GM19455 (cell line): ENCODE data around the gene FOSB.

ENCODE experiments used
- ATAC-seq: cut with Tn5 transposase; IDR thresholded peaks from one replicate; pipeline ENCODE4 v1.9.1; 2021; ENCODE audit not compliant: unreplicated experiment

FOSB gene

GRCh38 chr19:45442408-45442777, 25.4 kb upstream of the FOSB start:
- no peak for ATAC-seq

- no peak for ATAC-seq
Measured at GRCh38 chr19:45442778-45443461, 24.9 kb upstream of the FOSB start.

GRCh38 chr19:45443462-45444317, 24.1 kb upstream of the FOSB start:
- ATAC-seq = no peak

GRCh38 chr19:45444318-45445041, 23.3 kb upstream of the FOSB start:
- no peak for ATAC-seq

GRCh38 chr19:45445139-45445538, 22.7 kb upstream of the FOSB start:
- no peak for ATAC-seq

GRCh38 chr19:45446295-45446694, 21.5 kb upstream of the FOSB start:
- ATAC-seq = no peak

GRCh38 chr19:45446944-45447343, 20.9 kb upstream of the FOSB start:
- ATAC-seq = no peak

GRCh38 chr19:45448425-45448756, 19.4 kb upstream of the FOSB start:
- no peak for ATAC-seq

- no peak for ATAC-seq
Measured at GRCh38 chr19:45448887-45449299, 18.9 kb upstream of the FOSB start.

GRCh38 chr19:45450012-45450333, 17.8 kb upstream of the FOSB start:
- no peak for ATAC-seq

- no peak for ATAC-seq
Measured at GRCh38 chr19:45451131-45451849, 16.5 kb upstream of the FOSB start.

- no peak for ATAC-seq
Measured at GRCh38 chr19:45451850-45452387, 15.9 kb upstream of the FOSB start.

GRCh38 chr19:45455707-45456499, 11.9 kb upstream of the FOSB start:
- ATAC-seq = no peak

GRCh38 chr19:45456500-45456815, 11.3 kb upstream of the FOSB start:
- no peak for ATAC-seq

GRCh38 chr19:45457776-45458175, 10.0 kb upstream of the FOSB start:
- no peak for ATAC-seq

GRCh38 chr19:45460807-45461347, 6.9 kb upstream of the FOSB start:
- ATAC-seq = no peak

GRCh38 chr19:45462174-45462573, 5.6 kb upstream of the FOSB start:
- no peak for ATAC-seq

GRCh38 chr19:45463241-45463640, 4.6 kb upstream of the FOSB start:
- no peak for ATAC-seq

GRCh38 chr19:45464274-45464673, 3.5 kb upstream of the FOSB start:
- ATAC-seq = no peak

GRCh38 chr19:45464852-45465441, 2.8 kb upstream of the FOSB start:
- ATAC-seq = no peak
